G401 (cell line): ENCODE results near the gene DDHD1. TPM values are rescaled to one million over a fixed set of nuclear protein-coding genes. Genes with fewer than 3 reads are reported as not detected.
A peak's percentile ranks its signal among the peaks of the same experiment; 100 is the strongest.
"Not testable (repeated sequence)": the region's sequence is repeated elsewhere in the genome, so short reads cannot be mapped to it uniquely, and the experiment has no call there.

Source experiments
- DNase-seq: peaks from one replicate; pipeline ENCODE4 v3.0.0-alpha.2; 2015; ENCODE audit warnings: low spot score
- in situ Hi-C: cut with HindIII; loops from 2 replicates; pipeline ENCODE4 v1.10.0; 2016; ENCODE audit warnings: low sequenced_read_pairs, mixed read lengths
- total RNA-seq: library from RNA; depleted of rRNA; stranded (reverse); fragments of >200 nt; shearing (Covaris generic); gene quantifications from 2 replicates; pipeline ENCODE4 v1.2.3, GENCODE V29; 2014

DDHD1 gene
- total RNA-seq, 1 experiment from 2014 or later, result 39.9 TPM

- DNase-seq, in situ Hi-C loops: not testable (repeated sequence)
Observed at GRCh38 chr14:53117479-53117878, 35.6 kb downstream of the DDHD1 start.

GRCh38 chr14:53113989-53114388 is 39.1 kb downstream of the DDHD1 start:
- no peak for DNase-seq

GRCh38 chr14:53110096-53110495 is 43.0 kb downstream of the DDHD1 start:
- no peak for DNase-seq
- in situ Hi-C loops, result no loop called here

More at GRCh38 chr14:53113989-53114388, 39.1 kb downstream of the DDHD1 start:
- in situ Hi-C loops, result no loop called here

- in situ Hi-C loops, result no loop called here
- DNase-seq, result no peak
Observed at GRCh38 chr14:53109105-53110041, 43.8 kb downstream of the DDHD1 start.

GRCh38 chr14:53108292-53109104 is 44.6 kb downstream of the DDHD1 start:
- in situ Hi-C loops, result no loop called here
- no peak for DNase-seq

- in situ Hi-C loops, result no loop called here
- DNase-seq, result no peak
Observed at GRCh38 chr14:53106768-53107167, 46.4 kb downstream of the DDHD1 start.

- in situ Hi-C loops, result no loop called here
- no peak for DNase-seq
Observed at GRCh38 chr14:53103636-53104340, 49.3 kb downstream of the DDHD1 start.

GRCh38 chr14:53093206-53093605 is 59.9 kb downstream of the DDHD1 start:
- no peak for DNase-seq
- in situ Hi-C loops, result no loop called here

GRCh38 chr14:53090853-53091252 is 62.3 kb downstream of the DDHD1 start:
- in situ Hi-C loops, result no loop called here
- DNase-seq, result no peak

GRCh38 chr14:53084954-53085353 is 68.2 kb downstream of the DDHD1 start:
- DNase-seq, in situ Hi-C loops: not testable (repeated sequence)

GRCh38 chr14:53064475-53064874 is 88.6 kb downstream of the DDHD1 start:
- DNase-seq, result no peak
- in situ Hi-C loops, result no loop called here

- in situ Hi-C loops, result no loop called here
- peak; percentile 63 for DNase-seq
Observed at GRCh38 chr14:53062856-53063255, 90.3 kb downstream of the DDHD1 start.

- in situ Hi-C loops, result no loop called here
- no peak for DNase-seq
Observed at GRCh38 chr14:53060046-53060445, 93.1 kb downstream of the DDHD1 start.

GRCh38 chr14:53055003-53055402 is 98.1 kb downstream of the DDHD1 start:
- DNase-seq, result peak; percentile 77
- in situ Hi-C loops, result no loop called here

- no peak for DNase-seq
- in situ Hi-C loops, result no loop called here
Observed at GRCh38 chr14:53054457-53054856, 98.7 kb downstream of the DDHD1 start.

GRCh38 chr14:53048631-53049030 is 104.5 kb downstream of the DDHD1 start:
- in situ Hi-C loops, result no loop called here

GRCh38 chr14:53047307-53048069 is 105.6 kb downstream of the DDHD1 start:
- in situ Hi-C loops, result no loop called here
- no peak for DNase-seq

More at GRCh38 chr14:53048631-53049030, 104.5 kb downstream of the DDHD1 start:
- no peak for DNase-seq

- no peak for DNase-seq
- in situ Hi-C loops, result no loop called here
Observed at GRCh38 chr14:53044486-53044885, 108.6 kb downstream of the DDHD1 start.
